Hepatocyte (in vitro differentiated cells): ENCODE measurements around the gene ADIPOR2. TPM values are rescaled to one million over a fixed set of nuclear protein-coding genes. Genes with fewer than 3 reads are reported as not detected.

Source experiments
- DNase-seq: peaks from one replicate; pipeline ENCODE4 v3.0.0-alpha.2; 2016; ENCODE audit warnings: low spot score
- H2AFZ ChIP-seq: fragments of 200-600 bp; sonication (generic); 2 replicates; pipeline ENCODE4 v1.6.0; 2016; ENCODE audit warnings: antibody characterized with exemption, mild to moderate bottlenecking
- H3K27ac ChIP-seq: fragments of 200-600 bp; sonication (generic); 2 replicates; pipeline ENCODE4 v1.5.1; 2016; ENCODE audit warnings: mild to moderate bottlenecking
- H3K27me3 ChIP-seq: fragments of 200-600 bp; sonication (generic); 2 replicates; pipeline ENCODE4 v1.6.1; 2016
- H3K36me3 ChIP-seq: fragments of 200-600 bp; sonication (generic); replicated peaks from 2 replicates; pipeline ENCODE4 v1.5.1; 2016; ENCODE audit warnings: low read depth; ENCODE audit not compliant: insufficient read depth
- H3K4me1 ChIP-seq: fragments of 200-600 bp; sonication (generic); 2 replicates; pipeline ENCODE4 v1.5.1; 2016; ENCODE audit warnings: mild to moderate bottlenecking, moderate library complexity; ENCODE audit not compliant: insufficient read depth
- H3K4me2 ChIP-seq: fragments of 200-600 bp; sonication (generic); 2 replicates; pipeline ENCODE4 v1.6.0; 2016
- H3K4me3 ChIP-seq: fragments of 200-600 bp; sonication (generic); 2 replicates; pipeline ENCODE4 v1.5.1; 2016; ENCODE audit warnings: mild to moderate bottlenecking
- H3K79me2 ChIP-seq: fragments of 200-600 bp; sonication (generic); 2 replicates; pipeline ENCODE4 v1.6.0; 2017; ENCODE audit warnings: mild to moderate bottlenecking
- H3K9me2 ChIP-seq: fragments of 200-600 bp; sonication (generic); replicated peaks from 2 replicates; pipeline ENCODE4 v1.6.0; 2017; ENCODE audit warnings: mild to moderate bottlenecking; ENCODE audit not compliant: insufficient read depth
- H3K9me3 ChIP-seq: fragments of 200-600 bp; sonication (generic); 2 replicates; pipeline ENCODE4 v1.5.1; 2016; ENCODE audit warnings: low read depth, mild to moderate bottlenecking
- H4K20me1 ChIP-seq: fragments of 200-600 bp; sonication (generic); 2 replicates; pipeline ENCODE4 v1.6.0; 2016; ENCODE audit warnings: mild to moderate bottlenecking; ENCODE audit not compliant: insufficient read depth, poor library complexity, severe bottlenecking
- EZH2 ChIP-seq: fragments of 200-600 bp; sonication (generic); IDR thresholded peaks from 2 replicates; pipeline ENCODE4 v1.6.1; 2016; ENCODE audit warnings: antibody characterized with exemption, mild to moderate bottlenecking, borderline replicate concordance
- EZH2phosphoT487 ChIP-seq: fragments of 200-600 bp; sonication (generic); IDR thresholded peaks from one replicate; pipeline ENCODE4 v1.6.1; 2018; ENCODE audit warnings: antibody characterized with exemption, mild to moderate bottlenecking, low read depth, moderate library complexity; ENCODE audit not compliant: unreplicated experiment, severe bottlenecking
- WGBS: methylation state at CpG from one replicate; pipeline ENCODE4 v1.1.6; 2016; ENCODE audit warnings: low lambda C conversion rate; ENCODE audit errors: missing lambda C conversion rate; 5-methylcytosine and 5-hydroxymethylcytosine counted together
- polyA plus RNA-seq: library from polyadenylated mRNA; unstranded; fragments of >200 nt; fragmentation: Nextera tagmentation; extraction: Ambion mirVana; gene quantifications from 2 replicates; pipeline ENCODE4 v1.2.1, GENCODE V29; 2016
- total RNA-seq: library from RNA; depleted of rRNA; stranded (reverse); fragments of >200 nt; gene quantifications from 2 replicates; pipeline ENCODE4 v1.2.3, GENCODE V29; 2014
- TF ChIP-seq, protein P1 (sequence below): fragments of 200-600 bp; sonication (generic); IDR thresholded peaks from 2 replicates; pipeline ENCODE4 v1.5.1; 2016; ENCODE audit warnings: antibody characterized with exemption, mild to moderate bottlenecking; ENCODE audit not compliant: poor library complexity

Gene ADIPOR2
- total and polyA plus RNA-seq, 2 experiments from 2014 or later: 10.4 to 47.3 TPM

GRCh38 chr12:1657688-1658087, 33.2 kb upstream of the ADIPOR2 start:
- no peak overlapping the region for H3K4me3 ChIP-seq
- no peak overlapping the region for H3K4me2 ChIP-seq
- no peaks in the 10 kb centered on the region for H3K79me2 ChIP-seq
- no peaks in the 10 kb centered on the region for H3K9me3 ChIP-seq
- no peak overlapping the region for H3K27ac ChIP-seq
- no peaks in the 10 kb centered on the region for H4K20me1 ChIP-seq
- H3K27me3 ChIP-seq: no peaks in the 10 kb centered on the region
- peaks cover 13% of the 10 kb centered on the region for H3K4me1 ChIP-seq
- no peak overlapping the region for H2AFZ ChIP-seq
- H3K9me2 ChIP-seq: no peaks in the 10 kb centered on the region
- TF ChIP-seq EZH2phosphoT487 (no peak), EZH2 (no peak)
- TF ChIP-seq, protein P1, sequence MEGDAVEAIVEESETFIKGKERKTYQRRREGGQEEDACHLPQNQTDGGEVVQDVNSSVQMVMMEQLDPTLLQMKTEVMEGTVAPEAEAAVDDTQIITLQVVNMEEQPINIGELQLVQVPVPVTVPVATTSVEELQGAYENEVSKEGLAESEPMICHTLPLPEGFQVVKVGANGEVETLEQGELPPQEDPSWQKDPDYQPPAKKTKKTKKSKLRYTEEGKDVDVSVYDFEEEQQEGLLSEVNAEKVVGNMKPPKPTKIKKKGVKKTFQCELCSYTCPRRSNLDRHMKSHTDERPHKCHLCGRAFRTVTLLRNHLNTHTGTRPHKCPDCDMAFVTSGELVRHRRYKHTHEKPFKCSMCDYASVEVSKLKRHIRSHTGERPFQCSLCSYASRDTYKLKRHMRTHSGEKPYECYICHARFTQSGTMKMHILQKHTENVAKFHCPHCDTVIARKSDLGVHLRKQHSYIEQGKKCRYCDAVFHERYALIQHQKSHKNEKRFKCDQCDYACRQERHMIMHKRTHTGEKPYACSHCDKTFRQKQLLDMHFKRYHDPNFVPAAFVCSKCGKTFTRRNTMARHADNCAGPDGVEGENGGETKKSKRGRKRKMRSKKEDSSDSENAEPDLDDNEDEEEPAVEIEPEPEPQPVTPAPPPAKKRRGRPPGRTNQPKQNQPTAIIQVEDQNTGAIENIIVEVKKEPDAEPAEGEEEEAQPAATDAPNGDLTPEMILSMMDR: no peak
- WGBS: 68% methylated on average over 1 of the region's 1 CpG
- no peak for DNase-seq
- H3K36me3 ChIP-seq: no peaks in the 10 kb centered on the region

- H3K9me3 ChIP-seq: no peaks in the 10 kb centered on the region
- no peaks in the 10 kb centered on the region for H3K27me3 ChIP-seq
- peak overlapping the region; percentile 93 for H3K27ac ChIP-seq
- H3K4me1 ChIP-seq: peaks cover 13% of the 10 kb centered on the region
- H2AFZ ChIP-seq: no peak overlapping the region
- TF ChIP-seq EZH2phosphoT487: no peak
- no peak for TF ChIP-seq EZH2
- TF ChIP-seq, protein P1: no peak
- H3K36me3 ChIP-seq: no peaks in the 10 kb centered on the region
- DNase-seq: peak; percentile 79
- 56% methylated on average over 16 of the region's 20 CpGs for WGBS
- H3K9me2 ChIP-seq: no peaks in the 10 kb centered on the region
- H3K79me2 ChIP-seq: no peaks in the 10 kb centered on the region
- peak overlapping the region; percentile 70 for H3K4me2 ChIP-seq
- H3K4me3 ChIP-seq: no peak overlapping the region
- H4K20me1 ChIP-seq: no peaks in the 10 kb centered on the region
Observed at GRCh38 chr12:1660304-1661187, 30.3 kb upstream of the ADIPOR2 start.

DNA sequence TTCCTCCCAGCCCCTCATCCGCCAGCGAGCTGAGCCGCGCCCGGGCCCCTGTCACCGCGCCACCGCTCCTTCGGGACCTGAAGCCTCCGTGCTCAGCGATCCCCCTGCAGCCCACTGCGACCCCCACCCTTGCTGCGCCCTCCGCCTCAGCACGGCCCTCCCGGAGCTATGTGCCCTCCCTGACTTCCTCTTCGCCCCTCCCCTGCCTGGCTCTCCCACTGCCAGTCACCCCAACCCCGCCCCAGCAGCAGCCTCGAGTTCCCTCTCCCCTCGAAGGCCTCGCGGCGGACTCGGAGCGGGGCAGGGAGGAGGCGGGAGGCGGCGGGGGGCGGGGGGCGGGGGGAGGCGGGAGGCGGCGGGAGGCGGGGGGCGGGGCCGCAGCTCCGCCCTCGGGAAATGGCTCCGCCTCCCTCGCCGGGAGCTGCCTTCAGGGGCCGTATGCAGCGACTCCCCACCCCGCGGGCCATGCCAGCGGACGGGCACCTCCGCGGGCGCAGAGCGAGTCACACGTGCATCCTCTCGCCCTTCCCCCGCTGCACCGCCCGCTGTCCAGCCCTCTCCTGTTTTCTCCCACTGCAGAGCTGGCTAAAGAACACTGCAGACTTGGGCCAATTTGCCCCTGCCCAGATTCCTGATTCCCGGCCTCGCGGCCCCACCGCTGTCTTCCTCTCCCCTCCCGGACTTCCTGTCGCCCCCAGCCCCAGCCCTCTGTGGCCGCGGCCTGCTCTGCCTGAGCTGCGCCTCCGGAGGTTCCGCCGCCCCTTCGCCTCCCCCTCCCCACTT, 29.1 kb upstream of the ADIPOR2 start:
- H3K79me2 ChIP-seq: no peaks in the 10 kb centered on the region
- no peaks in the 10 kb centered on the region for H4K20me1 ChIP-seq
- H3K27me3 ChIP-seq: no peaks in the 10 kb centered on the region
- H3K27ac ChIP-seq: peak overlapping the region; percentile 90
- DNase-seq: peak; percentile 96
- WGBS: 0% methylated on average over 17 of the region's 69 CpGs
- H3K9me2 ChIP-seq: no peaks in the 10 kb centered on the region
- no peaks in the 10 kb centered on the region for H3K9me3 ChIP-seq
- H3K4me3 ChIP-seq: peak overlapping the region; percentile 38
- no peak overlapping the region for H2AFZ ChIP-seq
- H3K36me3 ChIP-seq: no peaks in the 10 kb centered on the region
- peak overlapping the region; percentile 76 for H3K4me2 ChIP-seq
- TF ChIP-seq, protein P1: no peak
- no peak for TF ChIP-seq EZH2phosphoT487
- no peak for TF ChIP-seq EZH2
- peaks cover 18% of the 10 kb centered on the region for H3K4me1 ChIP-seq
